Measurements from ENCODE around the gene ASIC1. TPM values are rescaled to one million over a fixed set of nuclear protein-coding genes. Genes with fewer than 3 reads are reported as not detected.
A peak's percentile ranks its signal among the peaks of the same experiment; 100 is the strongest.
"Not testable (repeated sequence)": the region's sequence is repeated elsewhere in the genome, so short reads cannot be mapped to it uniquely, and the experiment has no call there.

Gene ASIC1
- polyA plus RNA-seq, 1 experiment: 7.0 TPM

- no peaks in the 10 kb centered on the region for H3K36me3 ChIP-seq (ENCODE audit: control insufficient read depth, insufficient read depth, low read length)
- no peak for DNase-seq (ENCODE audit: low read depth)
- no peaks in the 10 kb centered on the region for H3K27me3 ChIP-seq (ENCODE audit: control insufficient read depth, insufficient read depth, low read length)
- ChIA-PET POLR2A (no interaction called here), CTCF (no interaction called here)
- H3K4me3 ChIP-seq (ENCODE audit: low read depth, low read length): no peak overlapping the region
- TF ChIP-seq CTCF (IDR thresholded peaks at IDR 0.05; ENCODE audit: insufficient read depth, low read depth, low read length): no peak
Measured at GRCh38 chr12:50022903-50023302, 34.5 kb upstream of the ASIC1 start.

GRCh38 chr12:50024227-50024626 lies 33.2 kb upstream of the ASIC1 start:
- DNase-seq (ENCODE audit: low read depth): no peak
- H3K36me3 ChIP-seq (ENCODE audit: control insufficient read depth, insufficient read depth, low read length): no peaks in the 10 kb centered on the region
- CTCF ChIA-PET: no interaction called here
- peak overlapping the region; percentile 65 for H3K4me3 ChIP-seq (ENCODE audit: low read depth, low read length)
- no peak for TF ChIP-seq CTCF (IDR thresholded peaks at IDR 0.05; ENCODE audit: insufficient read depth, low read depth, low read length)
- H3K27me3 ChIP-seq (ENCODE audit: control insufficient read depth, insufficient read depth, low read length): no peaks in the 10 kb centered on the region
- POLR2A ChIA-PET: no interaction called here

- H3K4me3 ChIP-seq (ENCODE audit: low read depth, low read length): peak overlapping the region; percentile 65
- no peak for TF ChIP-seq CTCF (IDR thresholded peaks at IDR 0.05; ENCODE audit: insufficient read depth, low read depth, low read length)
- no peaks in the 10 kb centered on the region for H3K27me3 ChIP-seq (ENCODE audit: control insufficient read depth, insufficient read depth, low read length)
- no peak for DNase-seq (ENCODE audit: low read depth)
- POLR2A ChIA-PET: interaction anchor here (0.7 kb wide), 2 partner anchors 9 to 53 kb away, joined by 3 to 4 read pairs; no protein-coding TSS in a partner anchor
- CTCF ChIA-PET: interaction anchor here (1.2 to 1.8 kb wide), 5 partner anchors 10 to 57 kb away, joined by 3 to 13 read pairs (median 3); no protein-coding TSS in a partner anchor
- no peaks in the 10 kb centered on the region for H3K36me3 ChIP-seq (ENCODE audit: control insufficient read depth, insufficient read depth, low read length)
Measured at GRCh38 chr12:50024805-50025186, 32.6 kb upstream of the ASIC1 start.

GRCh38 chr12:50025187-50026059 lies 32.0 kb upstream of the ASIC1 start, which contains the start of gene RACGAP1:
RACGAP1 (minus strand) TSS chr12:50025494; CDS start chr12:50016715, 8,779 bp downstream.
- no peak for TF ChIP-seq CTCF (IDR thresholded peaks at IDR 0.05; ENCODE audit: insufficient read depth, low read depth, low read length)
- H3K27me3 ChIP-seq (ENCODE audit: control insufficient read depth, insufficient read depth, low read length): no peaks in the 10 kb centered on the region
- H3K36me3 ChIP-seq (ENCODE audit: control insufficient read depth, insufficient read depth, low read length): no peaks in the 10 kb centered on the region
- peak within 1 kb of the TSS; percentile 65 for H3K4me3 ChIP-seq (ENCODE audit: low read depth, low read length)
- ChIA-PET POLR2A (interaction anchor here (0.7 kb wide), 2 partner anchors 8 to 54 kb away, joined by 3 to 4 read pairs; no protein-coding TSS in a partner anchor), CTCF (interaction anchor here (0.8 to 1.8 kb wide), 6 partner anchors 11 to 58 kb away, joined by 3 to 13 read pairs (median 3); no protein-coding TSS in a partner anchor)
- peak; percentile 87 for DNase-seq (ENCODE audit: low read depth)

GRCh38 chr12:50026691-50027090 lies 30.7 kb upstream of the ASIC1 start:
- CTCF ChIA-PET: interaction anchor here (1.8 kb wide), 1 partner anchor 12 kb away, joined by 13 read pairs; no protein-coding TSS in a partner anchor
- Histone ChIP-seq H3K27me3 (ENCODE audit: control insufficient read depth, insufficient read depth, low read length) (no peaks in the 10 kb centered on the region), H3K36me3 (ENCODE audit: control insufficient read depth, insufficient read depth, low read length) (no peaks in the 10 kb centered on the region), H3K4me3 (ENCODE audit: low read depth, low read length) (no peak overlapping the region)
- POLR2A ChIA-PET: no interaction called here
- TF ChIP-seq CTCF (IDR thresholded peaks at IDR 0.05; ENCODE audit: insufficient read depth, low read depth, low read length): no peak
- no peak for DNase-seq (ENCODE audit: low read depth)

GRCh38 chr12:50030449-50030848 lies 26.9 kb upstream of the ASIC1 start:
- not testable (repeated sequence) for H3K27me3 ChIP-seq (ENCODE audit: control insufficient read depth, insufficient read depth, low read length); DNase-seq (ENCODE audit: low read depth)

More at GRCh38 chr12:50030449-50030848, 26.9 kb upstream of the ASIC1 start:
- CTCF ChIA-PET: interaction anchor here (0.8 to 4.7 kb wide), 8 partner anchors 9 to 85 kb away, joined by 3 to 42 read pairs (median 4); no protein-coding TSS in a partner anchor
- POLR2A ChIA-PET; H3K4me3 ChIP-seq (ENCODE audit: low read depth, low read length); H3K36me3 ChIP-seq (ENCODE audit: control insufficient read depth, insufficient read depth, low read length): not testable (repeated sequence)
